PFSK-1 (cell line): ENCODE data around the gene CACYBP.

Source experiments
- POLR2AphosphoS5 ChIP-seq: IDR thresholded peaks from 2 replicates; pipeline ENCODE4 v1.6.1; 2012; ENCODE audit warnings: low read depth, mild to moderate bottlenecking, control low read depth, low read length, moderate library complexity
- SIN3A ChIP-seq: IDR thresholded peaks from 2 replicates; pipeline ENCODE4 v1.6.1; 2012; ENCODE audit warnings: mild to moderate bottlenecking, low read length, moderate library complexity, borderline replicate concordance; ENCODE audit not compliant: insufficient read depth
- TAF1 ChIP-seq: IDR thresholded peaks from 2 replicates; pipeline ENCODE4 v1.6.1; 2012; ENCODE audit warnings: low read length, control low read depth, borderline replicate concordance; ENCODE audit not compliant: insufficient read depth
- TF ChIP-seq, protein P1 (sequence below), 2 experiments: IDR thresholded peaks; 2 replicates each; pipeline versions ENCODE4 v1.6.1 to v1.8.0; 2011 to 2012; ENCODE audit warnings: low read depth in 2 of 2, low read length in 2 of 2, control low read depth in 1 of 2, inconsistent platforms in 1 of 2, mild to moderate bottlenecking in 1 of 2, moderate library complexity in 1 of 2; ENCODE audit not compliant: insufficient read depth in 1 of 2

DNA sequence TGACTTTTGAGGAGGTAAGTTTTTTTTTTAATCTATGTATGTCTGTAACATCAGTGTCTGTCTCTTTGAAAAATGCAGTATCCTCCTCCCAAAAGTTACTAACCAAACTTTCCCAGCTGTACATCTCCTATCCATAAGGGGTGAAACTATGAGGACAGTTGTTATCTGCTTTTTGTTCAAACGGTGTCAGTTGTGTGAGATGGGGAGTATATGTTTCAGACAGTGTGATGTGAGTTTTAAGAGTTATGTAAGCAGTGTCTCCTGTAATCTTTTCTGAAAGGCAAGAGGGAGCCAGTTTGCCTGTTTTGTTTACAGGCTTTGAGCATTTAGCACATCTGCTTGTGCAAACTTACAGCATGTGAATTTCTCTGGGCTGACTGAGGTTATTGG, 34.8 kb upstream of the CACYBP start:
- no peak for TF ChIP-seq POLR2AphosphoS5
- no peak for TF ChIP-seq TAF1
- TF ChIP-seq, protein P1, sequence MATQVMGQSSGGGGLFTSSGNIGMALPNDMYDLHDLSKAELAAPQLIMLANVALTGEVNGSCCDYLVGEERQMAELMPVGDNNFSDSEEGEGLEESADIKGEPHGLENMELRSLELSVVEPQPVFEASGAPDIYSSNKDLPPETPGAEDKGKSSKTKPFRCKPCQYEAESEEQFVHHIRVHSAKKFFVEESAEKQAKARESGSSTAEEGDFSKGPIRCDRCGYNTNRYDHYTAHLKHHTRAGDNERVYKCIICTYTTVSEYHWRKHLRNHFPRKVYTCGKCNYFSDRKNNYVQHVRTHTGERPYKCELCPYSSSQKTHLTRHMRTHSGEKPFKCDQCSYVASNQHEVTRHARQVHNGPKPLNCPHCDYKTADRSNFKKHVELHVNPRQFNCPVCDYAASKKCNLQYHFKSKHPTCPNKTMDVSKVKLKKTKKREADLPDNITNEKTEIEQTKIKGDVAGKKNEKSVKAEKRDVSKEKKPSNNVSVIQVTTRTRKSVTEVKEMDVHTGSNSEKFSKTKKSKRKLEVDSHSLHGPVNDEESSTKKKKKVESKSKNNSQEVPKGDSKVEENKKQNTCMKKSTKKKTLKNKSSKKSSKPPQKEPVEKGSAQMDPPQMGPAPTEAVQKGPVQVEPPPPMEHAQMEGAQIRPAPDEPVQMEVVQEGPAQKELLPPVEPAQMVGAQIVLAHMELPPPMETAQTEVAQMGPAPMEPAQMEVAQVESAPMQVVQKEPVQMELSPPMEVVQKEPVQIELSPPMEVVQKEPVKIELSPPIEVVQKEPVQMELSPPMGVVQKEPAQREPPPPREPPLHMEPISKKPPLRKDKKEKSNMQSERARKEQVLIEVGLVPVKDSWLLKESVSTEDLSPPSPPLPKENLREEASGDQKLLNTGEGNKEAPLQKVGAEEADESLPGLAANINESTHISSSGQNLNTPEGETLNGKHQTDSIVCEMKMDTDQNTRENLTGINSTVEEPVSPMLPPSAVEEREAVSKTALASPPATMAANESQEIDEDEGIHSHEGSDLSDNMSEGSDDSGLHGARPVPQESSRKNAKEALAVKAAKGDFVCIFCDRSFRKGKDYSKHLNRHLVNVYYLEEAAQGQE (IDR thresholded peaks at IDR 0.05; ENCODE audit: insufficient read depth in 1 of 2, low read depth in 2 of 2, low read length in 2 of 2) = no peak
- no peak for TF ChIP-seq SIN3A
